CD1c-positive myeloid dendritic cell (primary cell): Measurements from ENCODE around the gene NDUFAF2.
A peak's percentile ranks its signal among the peaks of the same experiment; 100 is the strongest.
"Not testable (repeated sequence)": the region's sequence is repeated elsewhere in the genome, so short reads cannot be mapped to it uniquely, and the experiment has no call there.

Experiments
- DNase-seq: peaks from one replicate; pipeline ENCODE4 v3.0.0-alpha.2; 2016; ENCODE audit errors: extremely low spot score

NDUFAF2 gene

GRCh38 chr5:60944904-60945812, at the start of gene NDUFAF2, which contains the start of gene ERCC8:
Gene NDUFAF2 (plus strand): TSS chr5:60945205. CDS start chr5:60945256, 51 bp downstream.
Gene ERCC8 (minus strand): TSS chr5:60945070. CDS start chr5:60945008, 62 bp downstream.
- DNase-seq = peak; percentile 95

GRCh38 chr5:60896991-60897390, 48.0 kb upstream of the NDUFAF2 start:
- no peak for DNase-seq

GRCh38 chr5:60903356-60903755, 41.6 kb upstream of the NDUFAF2 start:
- no peak for DNase-seq

GRCh38 chr5:60916646-60917045, 28.4 kb upstream of the NDUFAF2 start:
- DNase-seq = no peak

GRCh38 chr5:60918466-60918865, 26.5 kb upstream of the NDUFAF2 start:
- no peak for DNase-seq

- DNase-seq = no peak
These were observed 17.6 kb upstream of the NDUFAF2 start for GRCh38 chr5:60927450-60927849.

GRCh38 chr5:60929024-60929423, 16.0 kb upstream of the NDUFAF2 start:
- no peak for DNase-seq

- DNase-seq = peak; percentile 83
These were observed 1.4 kb upstream of the NDUFAF2 start for GRCh38 chr5:60943624-60944023.

- DNase-seq = no peak
These were observed 795 bp downstream of the NDUFAF2 start for GRCh38 chr5:60945813-60946187.

- no peak for DNase-seq
These were observed 3.7 kb downstream of the NDUFAF2 start for GRCh38 chr5:60948738-60949137.

GRCh38 chr5:60955239-60955638, 10.2 kb downstream of the NDUFAF2 start:
- DNase-seq = no peak

- no peak for DNase-seq
These were observed 13.1 kb downstream of the NDUFAF2 start for GRCh38 chr5:60958088-60958487.

GRCh38 chr5:60958712-60959111, 13.7 kb downstream of the NDUFAF2 start:
- no peak for DNase-seq

GRCh38 chr5:60959156-60959555, 14.2 kb downstream of the NDUFAF2 start:
- DNase-seq = peak; percentile 29

GRCh38 chr5:60960591-60960990, 15.6 kb downstream of the NDUFAF2 start:
- DNase-seq = peak; percentile 18

- no peak for DNase-seq
These were observed 16.7 kb downstream of the NDUFAF2 start for GRCh38 chr5:60961685-60962084.

GRCh38 chr5:60972231-60972630, 27.2 kb downstream of the NDUFAF2 start:
- no peak for DNase-seq

GRCh38 chr5:60977956-60978737, 33.1 kb downstream of the NDUFAF2 start:
- no peak for DNase-seq

- no peak for DNase-seq
These were observed 34.0 kb downstream of the NDUFAF2 start for GRCh38 chr5:60978968-60979367.

GRCh38 chr5:60980511-60980910, 35.5 kb downstream of the NDUFAF2 start:
- DNase-seq = no peak

- DNase-seq = not testable (repeated sequence)
These were observed 37.1 kb downstream of the NDUFAF2 start for GRCh38 chr5:60982127-60982526.

GRCh38 chr5:60989790-60990189, 44.8 kb downstream of the NDUFAF2 start:
- no peak for DNase-seq

GRCh38 chr5:60992871-60993270, 47.9 kb downstream of the NDUFAF2 start:
- no peak for DNase-seq
